Keratinocyte (primary cell): ENCODE measurements around the gene FBLN7. TPM values are rescaled to one million over a fixed set of nuclear protein-coding genes. Genes with fewer than 3 reads are reported as not detected.

Experiments used
- DNase-seq: peaks from one replicate; pipeline ENCODE4 v3.0.0-alpha.2; 2011; ENCODE audit warnings: low read depth, missing footprints, low spot score
- FAIRE-seq: peaks from 2 replicates; lab custom pipeline; 2011; peaks lifted over from hg19 to GRCh38; lab: Jason Lieb, UNC
- H2AFZ ChIP-seq: 2 replicates; pipeline ENCODE4 v1.6.0; 2012; ENCODE audit warnings: low read length, control low read depth, inconsistent platforms; ENCODE audit not compliant: control insufficient read depth
- H3K27ac ChIP-seq: 2 replicates; pipeline ENCODE4 v1.5.1; 2011; ENCODE audit warnings: low read length; ENCODE audit not compliant: control insufficient read depth, insufficient read depth
- H3K27me3 ChIP-seq: 3 replicates; pipeline ENCODE4 v1.6.0; 2011; ENCODE audit warnings: low read length; ENCODE audit not compliant: control insufficient read depth, insufficient read depth; ENCODE audit errors: extremely low read depth
- H3K36me3 ChIP-seq, 2 experiments: 2 replicates in 1 of 2; 3 replicates in 1 of 2; pipeline ENCODE4 v1.5.1; 2011; ENCODE audit warnings: low read length in 2 of 2, mild to moderate bottlenecking in 1 of 2; ENCODE audit not compliant: control insufficient read depth in 2 of 2, insufficient read depth in 2 of 2; ENCODE audit errors: extremely low read depth in 1 of 2
- H3K4me1 ChIP-seq: 3 replicates; pipeline ENCODE4 v1.5.1; 2011; ENCODE audit warnings: low read length; ENCODE audit not compliant: control insufficient read depth, insufficient read depth; ENCODE audit errors: extremely low read depth
- H3K4me2 ChIP-seq: 3 replicates; pipeline ENCODE4 v1.6.0; 2011; ENCODE audit warnings: low read depth, low read length; ENCODE audit not compliant: control insufficient read depth, insufficient read depth; ENCODE audit errors: extremely low read depth
- H3K4me3 ChIP-seq, 3 experiments: fragments of 200-600 bp in 1 of 3; sonication (generic) in 1 of 3; 2 replicates in 2 of 3; 3 replicates in 1 of 3; pipeline ENCODE4 v1.5.1; 2011 to 2016; ENCODE audit warnings: low read length in 3 of 3, mild to moderate bottlenecking in 3 of 3, control low read depth in 2 of 3, inconsistent platforms in 1 of 3, low read depth in 1 of 3, mixed read lengths in 1 of 3, mixed run types in 1 of 3, moderate library complexity in 1 of 3; ENCODE audit not compliant: control insufficient read depth in 2 of 3, insufficient read depth in 2 of 3; ENCODE audit errors: extremely low read depth in 1 of 3
- H3K79me2 ChIP-seq: 2 replicates; pipeline ENCODE4 v1.6.0; 2012; ENCODE audit warnings: low read length; ENCODE audit not compliant: control insufficient read depth, insufficient read depth
- H3K9ac ChIP-seq: 3 replicates; pipeline ENCODE4 v1.6.0; 2011; ENCODE audit warnings: low read length; ENCODE audit not compliant: control insufficient read depth, insufficient read depth; ENCODE audit errors: extremely low read depth
- H3K9me1 ChIP-seq: 3 replicates; pipeline ENCODE4 v1.6.0; 2011; ENCODE audit warnings: low read length; ENCODE audit not compliant: control insufficient read depth, insufficient read depth; ENCODE audit errors: extremely low read depth
- H3K9me3 ChIP-seq: 2 replicates; pipeline ENCODE4 v1.5.1; 2012; ENCODE audit warnings: low read depth, low read length; ENCODE audit not compliant: control insufficient read depth
- H4K20me1 ChIP-seq: 3 replicates; pipeline ENCODE4 v1.6.0; 2011; ENCODE audit warnings: low read length; ENCODE audit not compliant: control insufficient read depth, insufficient read depth; ENCODE audit errors: extremely low read depth
- CTCF ChIP-seq, 3 experiments: IDR thresholded peaks in 1 of 3; conservative IDR thresholded peaks in 1 of 3; optimal IDR thresholded peaks in 1 of 3; 2 replicates in 2 of 3; 3 replicates in 1 of 3; pipeline versions ENCODE3 to v1.5.1; 2011; ENCODE audit warnings: low read length in 3 of 3, mild to moderate bottlenecking in 3 of 3, moderate library complexity in 2 of 3, control low read depth in 1 of 3, inconsistent platforms in 1 of 3; ENCODE audit not compliant: insufficient read depth in 2 of 3; ENCODE audit errors: extremely low read depth in 1 of 3
- EZH2 ChIP-seq: IDR thresholded peaks from one replicate; pipeline ENCODE4 v1.6.1; 2012; ENCODE audit warnings: inconsistent platforms, mild to moderate bottlenecking, low read length, moderate library complexity
- dilution Hi-C: fragments of 300-500 bp; cut with MboI; formaldehyde crosslinking; loops from one replicate; pipeline ENCODE4 v1.7.0; 2020; ENCODE audit warnings: low sequenced_read_pairs; ENCODE audit not compliant: extremely low pct_ligation_motif_present
- polyA plus RNA-seq, 5 experiments: library from polyadenylated mRNA; depleted of rRNA in 3 of 5; stranded (reverse) in 3 of 5; stranded (forward) in 1 of 5; unstranded in 1 of 5; fragments of >200 nt; gene quantifications; 1 replicate in 1 of 5; 2 replicates in 3 of 5; 3 replicates in 1 of 5; pipeline versions ENCODE4 v1.2.1 to v1.2.3, GENCODE V29; 2011 to 2012; ENCODE audit warnings: missing spikeins in 2 of 5, low read depth in 1 of 5, low replicate concordance in 1 of 5

FBLN7 gene
- polyA plus RNA-seq, 1 donor (not counting 4 experiments of a cell fraction or from before 2014, with no cell fraction given), result not detected

- dilution Hi-C loops, result no loop called here
- no peak overlapping the region for H3K4me2 ChIP-seq
- TF ChIP-seq CTCF (optimal IDR thresholded peaks at IDR 0.05 in 1 of 3, IDR thresholded peaks at IDR 0.05 in 1 of 3, conservative IDR thresholded peaks at IDR 0.05 in 1 of 3; ENCODE audit: extremely low read depth in 1 of 3, insufficient read depth in 2 of 3, low read length in 3 of 3) (no peak), EZH2 (no peak)
- H3K79me2 ChIP-seq, result no peaks in the 10 kb centered on the region
- no peak overlapping the region for H2AFZ ChIP-seq
- H3K27ac ChIP-seq, result no peak overlapping the region
- H3K9me3 ChIP-seq, result no peaks in the 10 kb centered on the region
- no peak for FAIRE-seq
- no peaks in the 10 kb centered on the region for H3K4me1 ChIP-seq
- no peak overlapping the region for H3K4me3 ChIP-seq
- no peaks in the 10 kb centered on the region for H4K20me1 ChIP-seq
- H3K27me3 ChIP-seq, result no peaks in the 10 kb centered on the region
- no peak for DNase-seq
- H3K9me1 ChIP-seq, result no peaks in the 10 kb centered on the region
- no peak overlapping the region for H3K9ac ChIP-seq
- no peaks in the 10 kb centered on the region for H3K36me3 ChIP-seq
These were observed 37.9 kb downstream of the FBLN7 start for GRCh38 chr2:112175958-112176573.

GRCh38 chr2:112181571-112182290 is 43.5 kb downstream of the FBLN7 start:
- H4K20me1 ChIP-seq, result no peaks in the 10 kb centered on the region
- FAIRE-seq (no peak), DNase-seq (no peak)
- H3K79me2 ChIP-seq, result no peaks in the 10 kb centered on the region
- peaks cover 18% of the 10 kb centered on the region for H3K27me3 ChIP-seq
- H3K9me1 ChIP-seq, result no peaks in the 10 kb centered on the region
- no peak overlapping the region for H3K4me3 ChIP-seq
- H3K4me1 ChIP-seq, result no peaks in the 10 kb centered on the region
- dilution Hi-C loops, result no loop called here
- no peak overlapping the region for H3K27ac ChIP-seq
- no peaks in the 10 kb centered on the region for H3K9me3 ChIP-seq
- no peaks in the 10 kb centered on the region for H3K36me3 ChIP-seq
- TF ChIP-seq EZH2 (peak; percentile 77), CTCF (optimal IDR thresholded peaks at IDR 0.05 in 1 of 3, IDR thresholded peaks at IDR 0.05 in 1 of 3, conservative IDR thresholded peaks at IDR 0.05 in 1 of 3; ENCODE audit: extremely low read depth in 1 of 3, insufficient read depth in 2 of 3, low read length in 3 of 3) (peak in 1 of 3 experiments; percentile 5)
- peak overlapping the region; percentile 22 for H3K4me2 ChIP-seq
- H3K9ac ChIP-seq, result no peak overlapping the region
- no peak overlapping the region for H2AFZ ChIP-seq
